Measurements from ENCODE around the gene COL25A1. TPM values are rescaled to one million over a fixed set of nuclear protein-coding genes. Genes with fewer than 3 reads are reported as not detected.

COL25A1 gene
- total RNA-seq, 1 experiment from 2014 or later = not detected

DNA sequence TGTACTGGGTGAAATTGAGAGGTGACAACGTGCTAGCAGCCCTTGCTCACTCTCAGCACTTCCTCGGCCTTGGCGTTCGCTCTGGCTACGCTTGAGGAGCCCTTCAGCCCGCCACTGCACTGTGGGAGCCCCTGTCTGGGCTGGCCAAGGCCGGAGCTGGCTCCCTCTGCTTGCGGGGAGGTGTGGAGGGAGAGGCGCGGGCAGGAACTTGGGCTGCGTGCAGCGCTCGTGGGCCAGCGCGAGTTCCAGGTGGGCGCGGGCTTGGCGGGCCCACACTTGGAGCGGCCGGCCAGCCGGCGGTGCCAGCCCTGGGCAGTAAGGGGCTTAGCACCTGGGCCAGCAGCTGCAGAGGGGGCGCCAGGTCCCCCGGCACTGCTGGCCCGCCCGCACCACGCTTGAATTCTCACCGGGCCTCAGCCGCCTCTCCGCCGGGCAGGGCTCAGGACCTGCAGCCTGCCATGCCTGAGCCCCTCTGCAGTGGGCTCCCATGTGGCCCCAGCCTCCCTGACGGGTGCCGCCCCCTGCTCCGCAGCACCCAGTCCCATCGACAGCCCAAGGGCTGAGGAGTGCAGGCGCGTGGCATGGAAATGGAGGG is 290.1 kb downstream of the COL25A1 start (continued):
- TF ChIP-seq, protein P1, sequence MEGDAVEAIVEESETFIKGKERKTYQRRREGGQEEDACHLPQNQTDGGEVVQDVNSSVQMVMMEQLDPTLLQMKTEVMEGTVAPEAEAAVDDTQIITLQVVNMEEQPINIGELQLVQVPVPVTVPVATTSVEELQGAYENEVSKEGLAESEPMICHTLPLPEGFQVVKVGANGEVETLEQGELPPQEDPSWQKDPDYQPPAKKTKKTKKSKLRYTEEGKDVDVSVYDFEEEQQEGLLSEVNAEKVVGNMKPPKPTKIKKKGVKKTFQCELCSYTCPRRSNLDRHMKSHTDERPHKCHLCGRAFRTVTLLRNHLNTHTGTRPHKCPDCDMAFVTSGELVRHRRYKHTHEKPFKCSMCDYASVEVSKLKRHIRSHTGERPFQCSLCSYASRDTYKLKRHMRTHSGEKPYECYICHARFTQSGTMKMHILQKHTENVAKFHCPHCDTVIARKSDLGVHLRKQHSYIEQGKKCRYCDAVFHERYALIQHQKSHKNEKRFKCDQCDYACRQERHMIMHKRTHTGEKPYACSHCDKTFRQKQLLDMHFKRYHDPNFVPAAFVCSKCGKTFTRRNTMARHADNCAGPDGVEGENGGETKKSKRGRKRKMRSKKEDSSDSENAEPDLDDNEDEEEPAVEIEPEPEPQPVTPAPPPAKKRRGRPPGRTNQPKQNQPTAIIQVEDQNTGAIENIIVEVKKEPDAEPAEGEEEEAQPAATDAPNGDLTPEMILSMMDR (IDR thresholded peaks at IDR 0.05 in 2 of 3, conservative IDR thresholded peaks at IDR 0.05 in 1 of 3; ENCODE audit: borderline replicate concordance in 1 of 3, insufficient read depth in 1 of 3, low read depth in 2 of 3, low read length in 2 of 3) = no peak
- no peak for TF ChIP-seq EGR1 (IDR thresholded peaks at IDR 0.05; ENCODE audit: low read depth)

DNA sequence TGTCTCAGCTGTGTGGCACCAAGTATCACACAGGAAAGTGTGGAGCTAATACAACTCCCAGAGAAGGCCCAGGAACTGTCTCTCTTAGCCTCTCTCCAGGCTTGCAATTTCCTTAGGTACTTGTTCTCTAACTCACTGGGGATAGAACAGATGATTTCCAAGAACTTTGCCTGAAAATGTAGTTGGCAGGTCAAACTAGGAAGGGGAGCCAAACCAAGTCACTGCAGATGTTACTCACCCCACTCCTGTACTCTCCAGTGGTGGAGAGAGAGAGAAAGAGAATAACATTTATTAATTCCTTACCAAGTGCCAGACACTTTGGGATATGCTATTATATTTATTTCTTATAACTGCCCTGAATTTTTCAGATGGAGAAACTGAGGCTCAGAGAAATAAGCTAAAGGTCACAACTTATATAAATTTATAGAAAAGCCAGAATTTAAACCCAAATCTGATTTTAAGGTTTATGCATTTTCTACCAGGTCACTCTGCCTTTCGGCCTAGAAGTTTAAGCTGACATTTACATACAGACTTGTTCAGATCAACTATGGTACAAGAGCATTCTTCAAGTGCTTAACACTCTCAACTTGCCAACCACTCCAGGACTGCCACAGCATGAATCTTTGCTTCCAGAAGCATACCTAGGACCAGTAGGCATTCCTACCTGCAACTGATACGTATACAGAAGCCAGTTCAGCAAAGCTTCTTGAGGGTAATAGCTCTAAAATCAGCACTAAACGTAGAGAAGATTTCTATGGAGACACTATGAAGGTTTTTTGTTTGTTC is 291.0 kb downstream of the COL25A1 start:
- Histone ChIP-seq H3K4me2 (ENCODE audit: low read length) (no peak overlapping the region), H4K20me1 (ENCODE audit: insufficient read depth) (no peaks in the 10 kb centered on the region), H3K9me3 (ENCODE audit: control insufficient read depth in 1 of 2, insufficient read depth in 1 of 2, low read depth in 1 of 2, low read length in 2 of 2) (no peaks in the 10 kb centered on the region), H3K27me3 (ENCODE audit: insufficient read depth, low read length) (peaks cover 11% of the 10 kb centered on the region; the same call in 1 of the 2 replicates), H3K79me2 (ENCODE audit: insufficient read depth, low read length) (no peaks in the 10 kb centered on the region), H3K27ac (ENCODE audit: low read depth, low read length) (no peak overlapping the region), H3K4me3 (replicated peaks in 1 of 2; ENCODE audit: low read depth in 1 of 2, low read length in 2 of 2) (no peak overlapping the region), H3K36me3 (ENCODE audit: control insufficient read depth in 1 of 2, insufficient read depth in 2 of 2, low read length in 2 of 2) (no peaks in the 10 kb centered on the region), H2AFZ (ENCODE audit: low read depth, low read length, poor library complexity, severe bottlenecking) (no peak overlapping the region), H3K9ac (ENCODE audit: low read length) (no peak overlapping the region), H3K9me2 (ENCODE audit: insufficient read depth) (no peaks in the 10 kb centered on the region), H3K4me1 (ENCODE audit: control insufficient read depth in 1 of 2, insufficient read depth in 2 of 2, low read length in 2 of 2) (no peaks in the 10 kb centered on the region)
- intact Hi-C loops (cut with micrococcal nuclease) = no loop called here
- ATAC-seq = no peak
- no peak for DNase-seq (ENCODE audit: low read depth, low spot score)
- POLR2A ChIA-PET = no interaction called here
- TF ChIP-seq POLR2AphosphoS5 (IDR thresholded peaks at IDR 0.05; ENCODE audit: low read depth, low read length) (no peak), ZNF274 (IDR thresholded peaks at IDR 0.05; ENCODE audit: low read depth, low read length) (no peak), SIN3A (IDR thresholded peaks at IDR 0.05; ENCODE audit: low read depth) (no peak), YY1 (IDR thresholded peaks at IDR 0.05; ENCODE audit: extremely low read depth, insufficient replicate concordance, low read depth, low read length) (no peak), ELF1 (IDR thresholded peaks at IDR 0.05; ENCODE audit: borderline replicate concordance, low read depth) (no peak), EZH2 (IDR thresholded peaks at IDR 0.05) (no peak)
- CTCF ChIA-PET = no interaction called here
- RAD21 ChIA-PET (ENCODE audit: low non-redundant PET in 1 of 2, low total read pairs in 2 of 2, uncharacterized antibody in 2 of 2, unreplicated experiment in 2 of 2) = no interaction called here
- no TSS peak for BruUV-seq (replicated peaks)
